GM18508 (cell line): Measurements from ENCODE around the gene GPC5.
"Not testable (repeated sequence)": the region's sequence is repeated elsewhere in the genome, so short reads cannot be mapped to it uniquely, and the experiment has no call there.

Experiments used
- ATAC-seq: cut with Tn5 transposase; IDR thresholded peaks from one replicate; pipeline ENCODE4 v1.9.1; 2021; ENCODE audit warnings: moderate number of reproducible peaks; ENCODE audit not compliant: insufficient read depth, unreplicated experiment

Gene GPC5

DNA sequence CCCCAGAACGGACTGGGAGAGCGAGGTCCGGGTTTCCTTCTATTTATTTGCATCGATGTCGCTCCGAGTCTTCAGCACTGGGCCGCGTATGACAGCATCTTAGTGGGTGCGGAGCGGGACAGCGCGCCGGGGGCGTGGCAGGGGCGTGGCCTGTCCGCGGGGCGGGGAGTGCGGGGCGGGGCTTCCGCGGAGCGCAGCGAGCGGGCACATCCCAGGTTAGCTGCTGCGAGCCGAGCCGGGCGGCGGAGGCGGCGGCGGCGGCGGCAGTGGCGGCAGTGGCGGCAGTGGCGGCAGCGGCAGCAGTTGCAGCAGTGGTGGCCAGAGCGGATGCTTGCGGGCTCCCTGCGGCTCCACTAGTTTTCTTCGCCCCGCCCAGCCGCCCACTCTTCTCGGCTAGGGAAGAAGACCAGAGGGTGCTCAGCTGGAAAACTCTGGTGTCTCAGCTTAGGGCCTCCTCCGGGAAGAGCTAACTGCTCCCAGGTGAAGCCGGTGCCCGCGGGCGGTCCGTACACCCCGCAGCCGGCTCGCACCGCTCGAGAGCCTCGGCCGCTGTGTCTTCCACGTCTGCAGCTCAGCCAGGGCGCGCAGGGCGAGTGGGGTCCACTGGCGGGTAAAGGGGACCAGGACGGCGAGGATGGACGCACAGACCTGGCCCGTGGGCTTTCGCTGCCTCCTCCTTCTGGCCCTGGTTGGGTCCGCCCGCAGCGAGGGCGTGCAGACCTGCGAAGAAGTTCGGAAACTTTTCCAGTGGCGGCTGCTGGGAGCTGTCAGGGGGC lies at the start of gene GPC5:
Gene GPC5 (plus strand): TSS at position 209 of the 776 bp plus-strand sequence.
- ATAC-seq: peak; percentile 84

DNA sequence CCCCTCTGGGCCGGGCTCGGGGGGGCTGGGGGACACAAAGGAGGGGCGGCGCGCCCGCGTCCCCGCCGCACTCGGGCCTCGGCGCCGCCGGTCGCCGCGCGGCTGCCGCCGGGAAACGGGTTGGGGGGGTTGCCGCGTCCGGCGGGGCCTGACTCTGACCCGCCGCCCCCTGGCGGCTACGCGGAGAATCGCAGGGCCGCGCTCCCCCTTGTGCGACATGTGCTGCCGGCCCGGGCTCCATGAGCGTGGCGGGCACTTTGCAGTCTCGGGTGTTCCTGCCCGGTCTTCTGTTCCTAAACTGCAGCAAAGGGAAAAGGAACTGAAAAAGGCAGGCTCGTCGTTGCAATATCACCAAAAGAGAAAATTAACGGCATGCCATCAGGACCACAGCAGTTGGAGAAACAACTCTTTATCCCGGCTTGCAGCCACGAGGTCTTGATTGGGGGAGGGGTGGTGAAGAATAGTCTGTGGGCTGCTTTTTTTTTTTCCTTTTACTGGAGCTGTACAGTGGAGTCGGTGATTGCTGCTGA lies 49.5 kb upstream of the GPC5 start:
- no peak for ATAC-seq

DNA sequence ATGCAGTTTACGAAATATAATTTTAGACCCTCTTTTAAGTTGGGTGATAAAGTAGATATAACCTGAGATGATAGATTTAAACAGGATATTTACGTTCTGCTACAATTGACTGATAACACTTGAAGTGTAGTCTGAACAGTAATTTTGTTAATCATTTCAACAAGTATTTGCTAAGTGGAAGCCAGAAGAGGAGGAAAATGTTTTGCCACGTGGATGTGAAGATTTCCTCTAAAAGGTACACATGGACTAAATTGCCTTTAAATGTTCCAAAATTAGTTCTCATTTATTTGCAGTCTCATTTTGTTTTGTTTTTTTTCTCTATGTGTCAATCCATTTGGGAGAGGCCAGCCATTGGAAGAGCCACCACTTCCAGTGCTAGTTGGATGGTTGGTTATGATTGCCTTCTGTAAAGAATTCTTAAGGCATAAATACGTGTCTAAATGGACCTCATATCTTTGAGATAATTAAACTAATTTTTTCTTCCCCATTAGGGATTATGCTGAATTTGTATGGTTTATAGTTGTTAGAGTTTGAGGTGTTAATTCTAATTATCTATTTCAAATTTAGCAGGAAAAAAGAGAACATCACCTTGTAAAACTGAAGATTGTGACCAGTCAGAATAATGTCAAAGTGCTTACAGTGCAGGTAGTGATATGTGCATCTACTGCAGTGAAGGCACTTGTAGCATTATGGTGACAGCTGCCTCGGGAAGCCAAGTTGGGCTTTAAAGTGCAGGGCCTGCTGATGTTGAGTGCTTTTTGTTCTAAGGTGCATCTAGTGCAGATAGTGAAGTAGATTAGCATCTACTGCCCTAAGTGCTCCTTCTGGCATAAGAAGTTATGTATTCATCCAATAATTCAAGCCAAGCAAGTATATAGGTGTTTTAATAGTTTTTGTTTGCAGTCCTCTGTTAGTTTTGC lies 48.2 kb upstream of the GPC5 start:
- no peak for ATAC-seq

DNA sequence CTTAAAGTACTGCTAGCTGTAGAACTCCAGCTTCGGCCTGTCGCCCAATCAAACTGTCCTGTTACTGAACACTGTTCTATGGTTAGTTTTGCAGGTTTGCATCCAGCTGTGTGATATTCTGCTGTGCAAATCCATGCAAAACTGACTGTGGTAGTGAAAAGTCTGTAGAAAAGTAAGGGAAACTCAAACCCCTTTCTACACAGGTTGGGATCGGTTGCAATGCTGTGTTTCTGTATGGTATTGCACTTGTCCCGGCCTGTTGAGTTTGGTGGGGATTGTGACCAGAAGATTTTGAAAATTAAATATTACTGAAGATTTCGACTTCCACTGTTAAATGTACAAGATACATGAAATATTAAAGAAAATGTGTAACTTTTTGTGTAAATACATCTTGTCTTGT lies 47.3 kb upstream of the GPC5 start:
- no peak for ATAC-seq

DNA sequence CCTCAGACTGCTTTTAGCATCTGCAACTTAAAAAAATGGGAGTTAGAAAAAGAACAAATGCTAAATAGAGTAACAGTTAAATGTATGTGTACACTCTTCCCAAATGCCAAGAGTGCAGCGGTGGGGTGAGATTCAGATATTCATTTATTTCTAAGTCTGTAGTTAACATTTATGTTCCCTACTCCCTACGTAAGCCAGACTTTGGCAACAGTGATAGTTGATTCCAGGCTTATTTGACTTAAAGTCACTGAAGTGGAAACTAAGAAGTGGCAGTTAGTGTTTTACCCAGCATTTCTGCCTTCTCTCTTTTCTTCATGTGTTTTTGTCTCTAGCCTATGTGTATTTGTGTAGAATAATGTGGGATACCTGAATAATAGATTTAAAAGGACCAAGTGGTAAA lies 46.4 kb upstream of the GPC5 start:
- no peak for ATAC-seq

DNA sequence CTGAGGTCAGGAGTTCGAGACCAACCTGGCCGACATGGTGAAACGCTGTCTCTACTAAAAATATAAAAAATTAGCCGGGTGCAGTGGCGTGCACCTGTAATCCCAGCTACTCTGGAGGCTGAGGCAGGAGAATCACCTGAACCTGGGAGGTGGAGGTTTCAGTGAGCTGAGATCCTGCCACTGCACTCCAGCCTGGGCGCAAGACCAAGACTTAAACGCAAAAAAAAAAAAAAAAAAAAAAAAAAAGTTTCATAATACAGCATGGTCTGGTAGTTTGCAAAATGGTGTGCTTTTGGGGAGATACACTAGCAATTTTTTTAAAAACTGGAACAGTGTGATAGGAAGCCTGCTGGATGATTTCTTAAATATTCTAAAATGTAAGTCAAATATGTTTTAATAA lies 45.5 kb upstream of the GPC5 start:
- not testable (repeated sequence) for ATAC-seq

DNA sequence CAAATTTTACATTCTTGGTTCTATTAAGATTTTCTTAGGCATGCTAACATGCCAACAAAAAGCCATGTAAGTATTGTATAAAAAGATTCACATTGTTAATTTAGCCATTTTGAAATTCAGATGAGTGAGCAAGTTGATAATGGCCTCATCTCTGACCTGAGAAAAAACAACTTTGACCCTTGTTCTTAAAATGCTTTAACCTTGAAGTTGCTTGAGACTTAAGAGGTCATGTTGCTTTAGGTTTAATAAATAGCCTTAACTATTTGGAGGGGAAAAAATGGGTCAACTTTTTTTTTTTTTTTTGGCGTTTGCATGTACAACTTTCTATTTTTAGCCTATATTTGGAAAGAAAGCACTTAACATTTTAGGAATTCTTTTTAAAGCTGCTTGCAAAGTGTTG lies 44.9 kb upstream of the GPC5 start:
- ATAC-seq: no peak

DNA sequence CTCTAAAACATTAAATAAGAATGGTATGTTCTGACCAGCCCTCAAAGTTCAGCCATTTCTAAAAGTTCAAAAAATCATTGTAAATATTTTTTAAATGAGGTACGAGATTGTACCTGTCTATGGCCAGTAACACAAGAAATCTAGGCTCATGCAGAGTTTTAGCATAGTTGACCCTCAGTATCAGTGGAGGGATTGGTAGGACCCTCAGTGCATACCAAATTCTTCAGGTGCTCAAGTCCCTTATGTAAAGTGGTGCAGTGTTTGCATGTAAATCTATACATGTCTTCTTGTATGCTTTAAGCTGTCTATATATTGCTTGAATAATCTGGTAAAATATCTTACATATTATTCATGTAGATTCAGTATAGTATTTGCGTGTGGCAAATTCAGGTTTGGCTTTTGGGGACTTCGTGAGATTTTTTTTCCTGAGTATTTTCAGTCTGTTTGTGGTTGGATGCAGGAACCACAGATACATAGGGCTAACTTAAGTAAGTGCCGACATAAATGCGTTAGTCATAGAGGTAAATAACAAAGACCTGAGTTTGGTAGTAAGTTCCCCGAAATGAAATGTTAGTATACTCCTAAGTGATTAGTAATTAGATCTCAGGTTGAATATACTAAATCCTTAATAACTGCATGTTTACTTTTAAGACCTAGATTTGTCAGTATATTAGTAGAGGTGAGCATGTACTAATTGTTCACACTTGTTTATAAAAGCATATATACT lies 43.2 kb upstream of the GPC5 start:
- ATAC-seq: no peak

DNA sequence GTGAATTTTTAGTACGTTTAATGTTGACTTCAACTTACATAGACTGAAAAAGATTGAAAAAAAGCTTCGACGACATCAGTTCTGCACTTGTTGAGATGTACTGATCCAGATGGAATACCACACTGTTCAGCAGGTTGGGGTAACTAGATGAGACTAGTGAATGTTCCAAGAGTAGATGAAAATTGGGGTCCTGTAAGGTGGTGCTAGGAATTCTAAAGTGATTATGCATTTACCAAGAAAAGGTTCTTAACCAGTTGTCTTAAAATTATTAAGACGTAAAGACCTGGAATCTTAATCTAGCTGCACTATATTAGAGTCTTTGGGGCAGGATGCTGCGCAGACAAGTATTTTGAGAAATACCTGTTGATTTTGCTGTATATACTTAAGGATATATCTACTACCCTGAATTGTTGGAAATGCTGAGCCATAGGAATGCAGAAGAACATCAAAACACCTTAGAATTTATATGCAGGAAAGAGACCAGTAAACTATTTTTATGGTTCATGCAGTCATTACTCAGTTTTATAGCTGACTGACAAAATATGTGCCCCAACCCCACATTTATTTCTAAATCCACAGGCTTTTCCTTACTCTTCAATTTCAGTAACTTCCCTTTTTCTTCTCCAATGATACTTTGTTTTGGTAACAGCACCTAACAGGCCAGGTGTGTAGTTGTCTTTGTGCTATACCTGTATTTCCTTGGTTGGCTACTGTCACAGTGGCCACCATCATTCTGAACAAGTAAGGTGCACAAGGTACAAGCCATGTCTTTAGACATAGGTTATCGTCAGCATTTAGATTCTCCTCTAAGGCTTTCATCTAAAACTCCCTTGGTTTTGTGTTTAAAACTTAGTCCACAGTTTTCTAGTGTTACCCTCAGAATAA lies 42.4 kb upstream of the GPC5 start:
- ATAC-seq: no peak

DNA sequence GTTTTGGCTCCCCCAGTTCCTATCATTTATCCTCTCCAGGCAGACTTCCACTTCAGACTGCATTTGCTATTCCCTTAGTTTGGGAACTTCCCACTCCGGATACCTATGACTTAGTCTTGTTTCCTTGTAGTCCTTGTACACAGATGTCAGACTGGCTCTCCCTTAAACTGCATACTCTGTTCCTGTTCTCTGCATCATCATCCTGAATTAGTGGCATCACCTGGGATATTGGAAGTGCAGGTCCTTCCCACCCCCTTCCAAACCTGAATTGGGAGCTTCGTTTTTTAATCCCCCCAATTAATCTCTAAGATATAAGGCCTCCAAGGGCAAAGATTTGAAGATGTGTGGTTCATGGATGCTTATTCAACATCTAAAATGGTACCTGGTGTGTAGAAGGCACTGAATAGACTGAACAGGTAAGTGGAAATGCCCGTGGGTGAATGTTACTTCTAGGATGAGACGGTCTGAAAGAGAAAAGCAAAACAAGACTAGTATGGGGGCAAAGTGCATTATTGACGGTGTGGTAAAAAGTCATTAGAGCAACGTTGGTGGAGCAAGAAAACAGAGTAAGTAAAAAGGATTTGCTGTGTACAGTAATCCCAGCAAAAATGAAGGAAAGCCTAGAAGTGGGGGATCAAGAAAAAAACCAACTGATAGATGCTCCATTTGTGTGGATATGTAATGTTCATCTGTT lies 41.4 kb upstream of the GPC5 start:
- ATAC-seq: no peak

DNA sequence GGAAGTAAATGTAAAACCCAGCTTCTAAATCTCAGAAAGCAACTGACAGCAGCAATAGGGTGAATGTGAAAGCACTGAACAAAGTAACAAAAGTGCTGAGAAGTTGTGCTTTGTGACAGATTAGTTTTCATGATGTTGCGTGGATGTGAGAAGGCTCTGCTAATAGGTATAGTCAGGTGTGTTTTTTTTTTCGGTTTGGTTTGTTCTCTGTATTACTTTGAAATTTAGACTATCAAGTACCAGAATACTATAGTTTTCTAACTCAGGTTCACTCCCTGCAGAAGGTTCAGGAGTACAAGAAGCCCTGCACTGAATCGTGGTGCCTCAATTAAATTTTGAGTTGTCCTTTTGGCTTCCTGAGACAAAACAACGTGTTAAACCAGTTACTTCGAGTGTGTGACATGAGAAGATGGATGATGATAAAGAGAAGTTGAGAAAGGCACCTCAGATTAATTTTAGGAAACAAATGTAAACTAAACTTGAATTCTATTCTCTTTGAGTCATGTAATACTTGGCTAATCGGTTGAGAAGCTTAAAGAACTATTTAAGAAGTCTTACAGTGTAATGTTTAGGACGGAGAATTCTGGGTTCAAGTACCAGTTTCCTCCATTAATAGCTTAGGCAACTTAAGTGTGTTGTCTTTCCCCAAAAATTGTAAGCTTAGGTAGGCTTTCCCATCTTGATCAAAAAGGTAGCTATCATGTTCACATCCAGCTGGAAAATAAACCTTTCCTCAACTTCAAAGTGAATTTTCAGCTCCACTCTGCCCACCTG lies 40.6 kb upstream of the GPC5 start:
- ATAC-seq: no peak

DNA sequence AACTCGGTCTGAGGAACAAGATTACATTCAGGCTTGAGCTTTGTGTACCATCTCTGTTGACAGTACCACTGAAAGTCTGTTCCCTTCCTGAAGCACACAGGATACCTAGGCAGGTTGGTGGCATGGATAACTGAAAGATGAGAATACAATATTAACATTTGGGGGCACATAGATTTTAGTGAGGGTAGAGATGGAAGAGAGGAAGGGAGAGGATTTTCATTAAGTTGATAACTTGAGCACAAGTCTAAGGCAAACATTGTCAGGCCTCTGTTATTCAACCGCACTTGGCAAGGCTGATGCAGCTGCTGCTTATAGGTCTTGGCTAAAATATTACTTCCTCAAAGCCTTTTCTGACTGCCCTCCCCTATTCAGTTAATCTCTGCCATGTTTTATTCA lies 40.0 kb upstream of the GPC5 start:
- ATAC-seq: no peak

DNA sequence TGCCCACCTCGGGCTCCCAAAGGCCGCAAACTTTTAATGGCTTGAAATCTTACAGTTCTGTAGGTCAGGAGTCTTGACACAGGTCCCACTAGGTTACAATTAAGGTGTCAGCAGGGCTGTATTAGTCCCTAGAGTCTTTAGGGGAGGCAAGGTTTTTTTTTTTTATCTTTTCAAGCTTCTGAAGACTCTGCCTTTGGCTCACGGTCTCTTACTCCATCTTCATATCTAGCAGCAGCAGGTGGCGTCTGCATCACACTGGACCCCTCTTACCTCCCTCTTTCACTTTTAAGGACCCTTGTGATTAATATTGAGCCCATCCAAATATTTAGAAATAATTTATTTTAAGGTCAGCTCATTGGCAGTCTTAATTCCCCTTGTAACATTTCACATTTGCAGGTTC lies 39.3 kb upstream of the GPC5 start:
- no peak for ATAC-seq

DNA sequence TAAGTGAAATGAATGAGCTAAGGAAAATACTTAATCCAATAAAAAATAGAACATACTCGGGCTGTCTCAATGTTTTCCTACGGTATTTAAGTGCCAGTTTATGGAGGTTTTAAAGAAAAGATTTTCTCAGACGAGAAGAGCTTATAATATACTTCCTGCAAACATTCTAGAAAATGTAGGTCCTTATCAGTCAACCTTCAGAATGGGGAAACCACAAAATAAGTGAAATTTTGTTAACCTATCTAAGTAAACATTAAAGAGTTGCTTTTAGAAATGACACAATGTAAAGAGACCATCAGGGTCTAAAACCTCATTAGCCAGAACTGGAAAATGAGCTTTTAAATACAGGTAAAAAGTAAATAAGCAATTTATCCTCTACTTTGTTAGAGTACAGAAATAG lies 38.8 kb upstream of the GPC5 start:
- no peak for ATAC-seq

DNA sequence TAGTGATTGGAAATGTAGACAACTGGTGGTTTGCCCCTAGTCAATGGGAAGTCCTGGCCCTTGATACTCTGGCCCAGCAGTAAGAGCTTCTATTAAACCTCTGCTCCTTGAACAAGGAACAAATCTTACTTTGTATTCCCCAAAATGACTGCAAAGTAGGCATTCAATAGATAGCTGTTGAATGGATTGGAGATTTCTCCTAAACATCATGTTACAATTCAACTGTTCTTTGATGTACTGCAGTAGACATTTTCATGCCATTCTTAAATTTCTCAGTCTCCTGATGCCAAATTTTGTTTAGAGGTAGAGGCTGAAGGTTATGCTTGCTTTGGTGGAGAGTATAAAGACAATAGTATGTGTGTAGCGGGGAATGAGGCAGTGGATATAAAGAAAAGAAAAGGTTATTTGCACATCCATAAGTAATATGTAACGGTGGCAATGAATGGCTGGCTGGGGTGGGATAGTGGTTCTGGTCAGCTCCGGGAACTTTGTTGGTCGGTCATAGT lies 38.1 kb upstream of the GPC5 start:
- ATAC-seq: no peak

DNA sequence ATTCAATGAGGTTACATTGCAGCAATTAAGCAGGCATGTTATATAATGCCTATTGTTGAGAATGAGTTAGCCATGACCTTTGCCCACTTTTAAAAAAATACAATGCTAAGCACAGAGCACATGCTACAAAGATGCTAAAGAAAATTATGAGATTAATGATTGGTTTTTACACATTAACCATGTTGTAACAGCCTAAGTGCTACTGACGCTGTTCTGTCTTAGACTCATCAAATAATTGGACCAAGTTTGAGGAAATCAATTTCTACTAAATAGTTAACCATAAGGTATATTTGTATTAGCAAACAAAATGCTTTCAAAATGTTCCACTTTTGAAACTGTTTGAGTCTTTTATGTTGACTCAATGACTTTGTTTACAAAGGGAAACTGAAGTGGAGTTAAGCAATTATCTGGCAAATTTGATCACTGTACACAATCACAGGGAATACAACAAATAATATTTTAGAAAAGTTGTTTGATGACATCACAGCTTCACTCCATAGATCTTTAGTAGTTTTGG lies 36.6 kb upstream of the GPC5 start:
- ATAC-seq: no peak

DNA sequence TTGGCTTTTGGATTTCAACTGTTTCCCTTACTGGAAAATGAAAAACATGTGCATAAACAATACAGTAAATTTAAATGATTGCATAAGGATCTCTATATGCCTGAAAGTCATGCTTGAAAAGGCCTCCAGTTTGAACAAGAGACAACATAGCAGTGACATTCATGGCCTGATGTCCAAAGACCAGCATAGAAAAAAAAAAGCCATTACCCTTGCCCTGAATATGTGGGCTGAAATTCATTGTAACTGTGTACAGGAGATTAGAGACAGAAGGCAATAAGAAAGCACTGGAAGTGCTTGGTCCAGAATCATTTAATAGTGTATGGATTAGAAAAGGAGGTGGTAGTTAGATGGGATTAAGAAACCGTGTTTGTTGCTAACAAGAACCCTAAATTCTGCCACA lies 35.5 kb upstream of the GPC5 start:
- ATAC-seq: no peak

DNA sequence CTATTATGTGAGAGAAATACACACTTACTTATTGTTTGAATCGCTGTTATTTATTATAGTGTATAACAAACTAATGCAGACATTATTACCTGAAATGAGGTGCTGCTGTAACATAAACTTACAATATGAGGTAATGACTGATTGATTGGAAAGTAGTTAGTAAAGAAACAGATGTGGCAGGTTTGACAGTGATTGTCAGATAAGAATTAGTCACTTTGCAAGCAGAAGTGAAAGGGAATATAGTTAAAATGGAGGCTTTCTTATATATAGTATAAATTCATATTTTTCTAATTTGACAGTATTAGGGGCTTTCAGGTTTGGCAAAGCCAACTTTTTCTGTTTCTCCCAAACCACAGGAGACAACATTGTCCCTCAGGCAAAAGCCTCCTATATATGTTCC lies 30.3 kb upstream of the GPC5 start:
- ATAC-seq: peak; percentile 39
